IMR-90 (cell line): Measurements from ENCODE around the gene NNMT. TPM values are rescaled to one million over a fixed set of nuclear protein-coding genes. Genes with fewer than 3 reads are reported as not detected.

ENCODE experiments used
- ATAC-seq: fragments of 200-7000 bp; cut with Tn5 transposase; 2 replicates; pipeline ENCODE4 v1.9.1; 2020; ENCODE audit warnings: low read depth, mild to moderate bottlenecking, moderate library complexity
- BruUV-seq: library from RNA; stranded (reverse); fragments of 400-500 nt; replicated peaks from 2 replicates; lab custom pipeline; 2021; lab: Mats Ljungman, UMichigan
- CTCF ChIA-PET: fragments of 300-600 bp; formaldehyde crosslinking; extraction: SDS; loops from one replicate; lab custom pipeline; 2021; ENCODE audit warnings: antibody characterized with exemption; lab: Yijun Ruan, JAX
- POLR2A ChIA-PET: fragments of 300-600 bp; sonication (Branson Sonifier 250); formaldehyde crosslinking; loops from one replicate; lab custom pipeline; 2022; ENCODE audit warnings: antibody characterized with exemption; ENCODE audit not compliant: unreplicated experiment; lab: Charles Lee
- DNase-seq: peaks from one replicate; pipeline ENCODE4 v3.0.0; 2013
- H2AFZ ChIP-seq: replicated peaks from 2 replicates; pipeline ENCODE3; 2013; ENCODE audit warnings: low read length, mild to moderate bottlenecking; ENCODE audit not compliant: poor library complexity
- H2AK5ac ChIP-seq: 2 replicates; pipeline ENCODE4 v1.6.1; 2013; ENCODE audit warnings: low read depth, low read length, inconsistent platforms
- H2AK9ac ChIP-seq: replicated peaks from 2 replicates; pipeline ENCODE3; 2013; ENCODE audit warnings: mild to moderate bottlenecking, low read depth, low read length, moderate library complexity; ENCODE audit not compliant: poor library complexity
- H2BK120ac ChIP-seq: 2 replicates; pipeline ENCODE4 v1.6.1; 2013; ENCODE audit warnings: low read depth, low read length, inconsistent platforms
- H2BK15ac ChIP-seq: 3 replicates; pipeline ENCODE4 v1.6.1; 2013; ENCODE audit warnings: low read depth, low read length, inconsistent platforms
- H2BK20ac ChIP-seq: 2 replicates; pipeline ENCODE4 v1.6.1; 2013; ENCODE audit warnings: low read depth, mild to moderate bottlenecking, inconsistent platforms, low read length, moderate library complexity
- H2BK5ac ChIP-seq: 2 replicates; pipeline ENCODE4 v1.6.1; 2013; ENCODE audit warnings: mild to moderate bottlenecking, low read depth, low read length, inconsistent platforms; ENCODE audit not compliant: poor library complexity, severe bottlenecking
- H3K14ac ChIP-seq: replicated peaks from 2 replicates; pipeline ENCODE4 v1.6.1; 2013; ENCODE audit warnings: low read depth, low read length, inconsistent platforms
- H3K18ac ChIP-seq: 2 replicates; pipeline ENCODE4 v1.6.1; 2013; ENCODE audit warnings: low read depth, low read length, control low read depth
- H3K23ac ChIP-seq: 2 replicates; pipeline ENCODE4 v1.6.1; 2013; ENCODE audit warnings: low read depth, low read length, inconsistent platforms
- H3K27ac ChIP-seq: 2 replicates; pipeline ENCODE4 v1.5.1; 2013; ENCODE audit warnings: mild to moderate bottlenecking, control low read depth, low read length; ENCODE audit not compliant: insufficient read depth
- H3K27me3 ChIP-seq: 2 replicates; pipeline ENCODE4 v1.6.1; 2013; ENCODE audit warnings: low read length; ENCODE audit not compliant: control insufficient read depth, insufficient read depth
- H3K36me3 ChIP-seq: 2 replicates; pipeline ENCODE4 v1.6.1; 2013; ENCODE audit warnings: low read length, mixed read lengths; ENCODE audit not compliant: control insufficient read depth, insufficient read depth
- H3K4ac ChIP-seq: 2 replicates; pipeline ENCODE4 v1.6.1; 2013; ENCODE audit warnings: low read depth, low read length, inconsistent platforms
- H3K4me1 ChIP-seq: 2 replicates; pipeline ENCODE4 v1.6.1; 2013; ENCODE audit warnings: low read length, mixed read lengths; ENCODE audit not compliant: control insufficient read depth, insufficient read depth
- H3K4me2 ChIP-seq: 2 replicates; pipeline ENCODE4 v1.6.1; 2013; ENCODE audit warnings: low read depth, mild to moderate bottlenecking, control low read depth, low read length, moderate library complexity
- H3K4me3 ChIP-seq: 2 replicates; pipeline ENCODE4 v1.5.1; 2013; ENCODE audit warnings: low read depth, mild to moderate bottlenecking, control low read depth, low read length, moderate library complexity; ENCODE audit not compliant: insufficient read depth
- H3K56ac ChIP-seq: 2 replicates; pipeline ENCODE4 v1.6.1; 2013; ENCODE audit warnings: low read length, inconsistent platforms; ENCODE audit not compliant: insufficient read depth; ENCODE audit errors: extremely low read depth
- H3K79me1 ChIP-seq, 2 experiments: 2 replicates each; pipeline ENCODE4 v1.6.1; 2013; ENCODE audit warnings: low read length in 2 of 2, inconsistent platforms in 1 of 2, low read depth in 1 of 2
- H3K9ac ChIP-seq: 2 replicates; pipeline ENCODE4 v1.6.1; 2013; ENCODE audit warnings: low read depth, low read length, control low read depth
- H3K9me1 ChIP-seq: 2 replicates; pipeline ENCODE4 v1.6.1; 2013; ENCODE audit warnings: low read length, inconsistent platforms; ENCODE audit not compliant: insufficient read depth
- H3K9me3 ChIP-seq: 2 replicates; pipeline ENCODE4 v1.6.1; 2013; ENCODE audit warnings: low read length; ENCODE audit not compliant: control insufficient read depth, insufficient read depth
- H4K20me1 ChIP-seq: 2 replicates; pipeline ENCODE4 v1.6.1; 2013; ENCODE audit warnings: low read length, inconsistent platforms; ENCODE audit not compliant: insufficient read depth
- H4K5ac ChIP-seq: 2 replicates; pipeline ENCODE4 v1.6.1; 2013; ENCODE audit warnings: mild to moderate bottlenecking, low read depth, low read length, control low read depth
- H4K8ac ChIP-seq, 2 experiments: 2 replicates each; pipeline ENCODE4 v1.6.1; 2013; ENCODE audit warnings: low read depth in 2 of 2, low read length in 2 of 2, control low read depth in 1 of 2, inconsistent platforms in 1 of 2
- H4K91ac ChIP-seq: 2 replicates; pipeline ENCODE4 v1.6.1; 2013; ENCODE audit warnings: low read depth, low read length, inconsistent platforms; ENCODE audit not compliant: insufficient read depth
- BHLHE40 ChIP-seq: fragments of 150-350 bp; IDR thresholded peaks from 2 replicates; pipeline ENCODE4 v1.6.1; 2016; ENCODE audit warnings: mild to moderate bottlenecking, low read depth, low read length
- CEBPB ChIP-seq: IDR thresholded peaks from 2 replicates; pipeline ENCODE4 v1.6.1; 2012; ENCODE audit warnings: low read depth, low read length, improper control_type of control experiment
- CHD1 ChIP-seq: IDR thresholded peaks from 2 replicates; pipeline ENCODE4 v1.6.1; 2012; ENCODE audit warnings: low read depth, low read length, improper control_type of control experiment
- CTCF ChIP-seq: conservative IDR thresholded peaks from 2 replicates; pipeline ENCODE4 v1.5.1; 2012; ENCODE audit warnings: mild to moderate bottlenecking, low read depth, low read length, improper control_type of control experiment
- ELK1 ChIP-seq: fragments of 150-350 bp; IDR thresholded peaks from 2 replicates; pipeline ENCODE4 v1.6.1; 2016; ENCODE audit warnings: low read depth, mild to moderate bottlenecking, low read length, moderate library complexity, borderline replicate concordance
- FOS ChIP-seq: fragments of 150-350 bp; IDR thresholded peaks from 2 replicates; pipeline ENCODE4 v1.6.1; 2016; ENCODE audit warnings: low read depth, low read length
- MAFK ChIP-seq: IDR thresholded peaks from 2 replicates; pipeline ENCODE4 v1.6.1; 2012; ENCODE audit warnings: low read depth, low read length, improper control_type of control experiment
- MAZ ChIP-seq: IDR thresholded peaks from 2 replicates; pipeline ENCODE4 v1.6.1; 2012; ENCODE audit warnings: low read depth, mild to moderate bottlenecking, low read length, improper control_type of control experiment, moderate library complexity, borderline replicate concordance
- MXI1 ChIP-seq: IDR thresholded peaks from 2 replicates; pipeline ENCODE4 v1.6.1; 2012; ENCODE audit warnings: low read depth, mild to moderate bottlenecking, low read length, moderate library complexity, borderline replicate concordance
- NFE2L2 ChIP-seq: fragments of 150-350 bp; IDR thresholded peaks from 2 replicates; pipeline ENCODE4 v1.6.1; 2016; ENCODE audit warnings: low read depth, mild to moderate bottlenecking, low read length
- POLR2A ChIP-seq: IDR thresholded peaks from 2 replicates; pipeline ENCODE4 v1.6.1; 2012; ENCODE audit warnings: mild to moderate bottlenecking, low read depth, low read length
- RAD21 ChIP-seq: IDR thresholded peaks from 2 replicates; pipeline ENCODE4 v1.6.1; 2012; ENCODE audit warnings: low read length, improper control_type of control experiment
- RCOR1 ChIP-seq: IDR thresholded peaks from 2 replicates; pipeline ENCODE4 v1.6.1; 2012; ENCODE audit warnings: mild to moderate bottlenecking, low read length, improper control_type of control experiment; ENCODE audit not compliant: insufficient replicate concordance
- RFX5 ChIP-seq: IDR thresholded peaks from 2 replicates; pipeline ENCODE4 v1.8.0; 2012; ENCODE audit warnings: low read depth, mild to moderate bottlenecking, low read length, moderate library complexity
- SMC3 ChIP-seq: fragments of 150-350 bp; IDR thresholded peaks from 2 replicates; pipeline ENCODE4 v1.6.1; 2016; ENCODE audit warnings: low read depth, mild to moderate bottlenecking, antibody characterized with exemption, low read length, moderate library complexity
- USF2 ChIP-seq: fragments of 150-350 bp; IDR thresholded peaks from 2 replicates; pipeline ENCODE4 v1.6.1; 2017; ENCODE audit warnings: mild to moderate bottlenecking, antibody characterized with exemption, low read length, low read depth
- dilution Hi-C: fragments of 300-500 bp; cut with HindIII; formaldehyde crosslinking; loops from one replicate; pipeline ENCODE4 v1.14.3; 2018; ENCODE audit warnings: low sequenced_read_pairs; ENCODE audit not compliant: unreplicated experiment
- in situ Hi-C: fragments of 300-500 bp; cut with MboI; formaldehyde crosslinking; loops from 3 replicates; pipeline ENCODE4 v1.14.3; 2019; ENCODE audit warnings: low sequenced_read_pairs, inconsistent platforms, mixed read lengths
- intact Hi-C: fragments of 100-400 bp; cut with micrococcal nuclease; formaldehyde crosslinking; loops from 2 replicates; pipeline ENCODE4 v1.10.0; 2022
- polyA plus RNA-seq, 3 experiments: library from polyadenylated mRNA; depleted of rRNA; stranded (reverse); fragments of >200 nt; gene quantifications; 2 replicates each; pipeline ENCODE4 v1.2.3, GENCODE V29; 2012; ENCODE audit warnings: low replicate concordance in 1 of 3
- total RNA-seq: library from RNA; depleted of rRNA; stranded (reverse); fragments of >200 nt; gene quantifications from 2 replicates; pipeline ENCODE4 v1.2.3, GENCODE V29; 2012

The NNMT gene
- total and polyA plus RNA-seq, 2 of the 4 experiments (the other 2 are of a cell fraction), result 79.7 to 108 TPM

GRCh38 chr11:114301927-114302326 lies 5.7 kb downstream of the NNMT start:
- ChIA-PET CTCF (no interaction called here), POLR2A (no interaction called here)
- TF ChIP-seq CHD1 (no peak), POLR2A (no peak), BHLHE40 (no peak), FOS (no peak), RCOR1 (no peak), USF2 (no peak), RAD21 (no peak), MXI1 (no peak), CEBPB (no peak), MAFK (no peak), MAZ (no peak), ELK1 (no peak), RFX5 (no peak), NFE2L2 (no peak), SMC3 (no peak), CTCF (no peak)
- Histone ChIP-seq H2AK5ac (no peak overlapping the region), H2AFZ (no peak overlapping the region), H4K5ac (no peak overlapping the region), H3K18ac (no peak overlapping the region), H4K20me1 (peaks cover 5% of the 10 kb centered on the region; the same call in 1 of the 2 replicates), H3K14ac (no peak overlapping the region), H2BK20ac (no peak overlapping the region), H2AK9ac (no peak overlapping the region), H2BK15ac (no peak overlapping the region), H3K9me3 (peaks cover 6% of the 10 kb centered on the region), H3K27me3 (no peaks in the 10 kb centered on the region), H3K27ac (no peak overlapping the region), H4K8ac (no peak overlapping the region), H3K79me1 (peaks cover 20 to 42% of the 10 kb centered on the region in 2 experiments), H3K4ac (no peak overlapping the region), H3K4me3 (no peak overlapping the region), H3K4me1 (peaks cover 6% of the 10 kb centered on the region), H3K36me3 (peaks cover 14% of the 10 kb centered on the region), H2BK5ac (no peak overlapping the region), H3K9ac (no peak overlapping the region), H2BK120ac (no peak overlapping the region), H3K56ac (no peak overlapping the region), H3K9me1 (peaks cover 5% of the 10 kb centered on the region; the same call in 1 of the 2 replicates), H3K4me2 (no peak overlapping the region), H3K23ac (no peak overlapping the region), H4K91ac (no peak overlapping the region)
- no TSS peak for BruUV-seq
- in situ Hi-C loops, result no loop called here
- DNase-seq, result no peak
- dilution Hi-C loops, result no loop called here
- intact Hi-C loops, result no loop called here
- ATAC-seq, result no peak
